ENCODE measurements around the gene MAP4K4. TPM values are rescaled to one million over a fixed set of nuclear protein-coding genes. Genes with fewer than 3 reads are reported as not detected.

MAP4K4 gene
- total RNA-seq, 4 donors from 2014 or later, result 29.6 to 56.6 (median 38.2) TPM

- H3K27ac ChIP-seq, result peak overlapping the region; percentile 47
Measured at GRCh38 chr2:101790416-101790815, 92.9 kb downstream of the MAP4K4 start.

GRCh38 chr2:101790857-101791256 lies 93.3 kb downstream of the MAP4K4 start:
- H3K36me3 ChIP-seq, result no peaks in the 10 kb centered on the region
- no peak overlapping the region for H3K4me3 ChIP-seq
- no peaks in the 10 kb centered on the region for H3K27me3 ChIP-seq
- 53% methylated on average over 4 of the region's 4 CpGs for WGBS
- H3K9me3 ChIP-seq, result no peaks in the 10 kb centered on the region
- peaks cover 44% of the 10 kb centered on the region for H3K4me1 ChIP-seq
- H3K27ac ChIP-seq, result peak overlapping the region; percentile 47
- no peak for DNase-seq (ENCODE audit: low spot score in 2 of 2)
- TF ChIP-seq EP300 (IDR thresholded peaks at IDR 0.05) (no peak), POLR2A (IDR thresholded peaks at IDR 0.05) (no peak), POLR2AphosphoS5 (IDR thresholded peaks at IDR 0.05) (peak in 1 of 3 donors; percentile 63)
- TF ChIP-seq, protein P1, sequence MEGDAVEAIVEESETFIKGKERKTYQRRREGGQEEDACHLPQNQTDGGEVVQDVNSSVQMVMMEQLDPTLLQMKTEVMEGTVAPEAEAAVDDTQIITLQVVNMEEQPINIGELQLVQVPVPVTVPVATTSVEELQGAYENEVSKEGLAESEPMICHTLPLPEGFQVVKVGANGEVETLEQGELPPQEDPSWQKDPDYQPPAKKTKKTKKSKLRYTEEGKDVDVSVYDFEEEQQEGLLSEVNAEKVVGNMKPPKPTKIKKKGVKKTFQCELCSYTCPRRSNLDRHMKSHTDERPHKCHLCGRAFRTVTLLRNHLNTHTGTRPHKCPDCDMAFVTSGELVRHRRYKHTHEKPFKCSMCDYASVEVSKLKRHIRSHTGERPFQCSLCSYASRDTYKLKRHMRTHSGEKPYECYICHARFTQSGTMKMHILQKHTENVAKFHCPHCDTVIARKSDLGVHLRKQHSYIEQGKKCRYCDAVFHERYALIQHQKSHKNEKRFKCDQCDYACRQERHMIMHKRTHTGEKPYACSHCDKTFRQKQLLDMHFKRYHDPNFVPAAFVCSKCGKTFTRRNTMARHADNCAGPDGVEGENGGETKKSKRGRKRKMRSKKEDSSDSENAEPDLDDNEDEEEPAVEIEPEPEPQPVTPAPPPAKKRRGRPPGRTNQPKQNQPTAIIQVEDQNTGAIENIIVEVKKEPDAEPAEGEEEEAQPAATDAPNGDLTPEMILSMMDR (IDR thresholded peaks at IDR 0.05), result no peak

More at GRCh38 chr2:101790416-101790815, 92.9 kb downstream of the MAP4K4 start:
- 74% methylated on average over 5 of the region's 5 CpGs for WGBS
- peaks cover 44% of the 10 kb centered on the region for H3K4me1 ChIP-seq
- no peak overlapping the region for H3K4me3 ChIP-seq
- no peaks in the 10 kb centered on the region for H3K36me3 ChIP-seq
- TF ChIP-seq POLR2A (IDR thresholded peaks at IDR 0.05) (no peak), EP300 (IDR thresholded peaks at IDR 0.05) (no peak)
- H3K27me3 ChIP-seq, result no peaks in the 10 kb centered on the region
- H3K9me3 ChIP-seq, result no peaks in the 10 kb centered on the region
- no peak for DNase-seq (ENCODE audit: low spot score in 2 of 2)

- no peaks in the 10 kb centered on the region for H3K27me3 ChIP-seq
- 87% methylated on average over 5 of the region's 5 CpGs for WGBS
- no peak overlapping the region for H3K27ac ChIP-seq
- no peak for DNase-seq (ENCODE audit: low spot score in 2 of 2)
- no peaks in the 10 kb centered on the region for H3K36me3 ChIP-seq
- no peak overlapping the region for H3K4me3 ChIP-seq
- H3K9me3 ChIP-seq, result no peaks in the 10 kb centered on the region
- peaks cover 44% of the 10 kb centered on the region for H3K4me1 ChIP-seq
- no peak for TF ChIP-seq EP300 (IDR thresholded peaks at IDR 0.05)
- no peak for TF ChIP-seq POLR2AphosphoS5 (IDR thresholded peaks at IDR 0.05)
- TF ChIP-seq, protein P1 (IDR thresholded peaks at IDR 0.05), result no peak
- no peak for TF ChIP-seq POLR2A (IDR thresholded peaks at IDR 0.05)
Measured at GRCh38 chr2:101792208-101792607, 94.7 kb downstream of the MAP4K4 start.

- H3K36me3 ChIP-seq, result no peaks in the 10 kb centered on the region
- H3K9me3 ChIP-seq, result no peaks in the 10 kb centered on the region
- no peaks in the 10 kb centered on the region for H3K27me3 ChIP-seq
- TF ChIP-seq POLR2A (IDR thresholded peaks at IDR 0.05) (no peak), EP300 (IDR thresholded peaks at IDR 0.05) (no peak), POLR2AphosphoS5 (IDR thresholded peaks at IDR 0.05) (no peak)
- TF ChIP-seq, protein P1 (IDR thresholded peaks at IDR 0.05), result no peak
- H3K4me1 ChIP-seq, result peaks cover 44% of the 10 kb centered on the region
- no peak for DNase-seq (ENCODE audit: low spot score in 2 of 2)
- H3K27ac ChIP-seq, result no peak overlapping the region
- H3K4me3 ChIP-seq, result no peak overlapping the region
- 59% methylated on average over 3 of the region's 3 CpGs for WGBS
Measured at GRCh38 chr2:101793277-101793969, 95.9 kb downstream of the MAP4K4 start.

DNA sequence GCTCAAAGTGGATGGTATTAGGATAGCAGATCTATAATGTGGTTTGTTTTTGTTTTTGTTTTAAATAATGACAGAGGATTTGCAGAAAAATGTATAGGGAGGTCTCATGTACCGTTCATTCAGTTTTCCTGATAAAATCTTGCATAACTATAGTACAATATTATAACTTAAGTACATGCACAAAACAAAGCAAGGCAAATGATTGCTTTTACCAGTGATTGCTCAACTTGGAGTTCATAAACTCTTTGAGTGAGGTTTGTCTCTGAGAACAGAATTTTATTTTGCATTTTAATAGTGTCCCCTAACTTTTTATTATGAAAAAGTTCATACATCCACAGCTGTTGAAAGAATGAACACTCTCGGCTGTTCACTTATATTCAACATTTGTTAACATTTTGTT lies 96.6 kb downstream of the MAP4K4 start:
- no peaks in the 10 kb centered on the region for H3K36me3 ChIP-seq
- peaks cover 40% of the 10 kb centered on the region for H3K4me1 ChIP-seq
- no peaks in the 10 kb centered on the region for H3K9me3 ChIP-seq
- DNase-seq (ENCODE audit: low spot score in 2 of 2), result no peak
- H3K27ac ChIP-seq, result no peak overlapping the region
- H3K27me3 ChIP-seq, result no peaks in the 10 kb centered on the region
- no peak for TF ChIP-seq EP300 (IDR thresholded peaks at IDR 0.05)
- TF ChIP-seq, protein P1 (IDR thresholded peaks at IDR 0.05), result no peak
- no peak for TF ChIP-seq POLR2AphosphoS5 (IDR thresholded peaks at IDR 0.05)
- TF ChIP-seq POLR2A (IDR thresholded peaks at IDR 0.05), result no peak
- no peak overlapping the region for H3K4me3 ChIP-seq
- WGBS, result 70% methylated on average over 2 of the region's 2 CpGs

Measured in suprapubic skin (tissue), 4 donors.